GM12878 (cell line): ENCODE results near the gene MAP3K5.

Experiments used
- NFIC ChIP-seq: IDR thresholded peaks from 2 replicates; pipeline ENCODE4 v1.6.1; 2012; ENCODE audit warnings: low read depth, mild to moderate bottlenecking, inconsistent platforms, low read length, moderate library complexity
- POLR2A ChIP-seq: IDR thresholded peaks from 2 replicates; pipeline ENCODE4 v1.6.1; 2011; ENCODE audit warnings: low read depth, mild to moderate bottlenecking, low read length
- TF ChIP-seq, protein P1 (sequence below), 3 experiments: IDR thresholded peaks in 2 of 3; conservative IDR thresholded peaks in 1 of 3; 2 replicates each; pipeline ENCODE4 v1.5.1; 2011; ENCODE audit warnings: low read depth in 3 of 3, low read length in 3 of 3, mild to moderate bottlenecking in 3 of 3, control low read depth in 2 of 3, moderate library complexity in 2 of 3, inconsistent platforms in 1 of 3, mixed read lengths in 1 of 3; ENCODE audit not compliant: control insufficient read depth in 2 of 3, insufficient read depth in 1 of 3; ENCODE audit errors: extremely low read depth in 1 of 3
- TF ChIP-seq, protein P2 (sequence below): IDR thresholded peaks from 2 replicates; pipeline ENCODE4 v1.6.1; 2012; ENCODE audit warnings: low read depth, low read length, improper control_type of control experiment
- TF ChIP-seq, protein P3 (sequence below): fragments of 450-650 bp; formaldehyde crosslinking; IDR thresholded peaks from 2 replicates; pipeline ENCODE4 v1.4.0; 2022; ENCODE audit warnings: mild to moderate bottlenecking, moderate library complexity

DNA sequence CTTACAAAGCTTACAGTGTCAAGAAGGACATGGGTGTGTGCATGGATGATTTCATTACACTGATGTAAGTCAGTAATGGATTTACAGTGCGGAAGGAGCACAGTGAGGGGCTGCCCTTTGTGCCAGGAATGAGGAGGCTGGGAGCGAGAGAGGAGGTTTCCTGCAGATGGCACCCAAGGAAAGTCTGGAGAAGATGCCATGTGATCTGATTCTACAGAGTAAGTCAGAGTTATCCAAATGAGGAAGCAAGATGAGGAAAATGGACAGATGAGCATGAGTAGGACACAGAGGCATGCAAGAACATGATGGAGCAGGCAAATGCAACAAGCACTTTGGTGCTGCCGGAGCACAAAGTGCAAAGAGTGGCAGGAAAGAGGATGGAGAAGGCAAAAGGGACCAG, 271.8 kb downstream of the MAP3K5 start:
- TF ChIP-seq, protein P1, sequence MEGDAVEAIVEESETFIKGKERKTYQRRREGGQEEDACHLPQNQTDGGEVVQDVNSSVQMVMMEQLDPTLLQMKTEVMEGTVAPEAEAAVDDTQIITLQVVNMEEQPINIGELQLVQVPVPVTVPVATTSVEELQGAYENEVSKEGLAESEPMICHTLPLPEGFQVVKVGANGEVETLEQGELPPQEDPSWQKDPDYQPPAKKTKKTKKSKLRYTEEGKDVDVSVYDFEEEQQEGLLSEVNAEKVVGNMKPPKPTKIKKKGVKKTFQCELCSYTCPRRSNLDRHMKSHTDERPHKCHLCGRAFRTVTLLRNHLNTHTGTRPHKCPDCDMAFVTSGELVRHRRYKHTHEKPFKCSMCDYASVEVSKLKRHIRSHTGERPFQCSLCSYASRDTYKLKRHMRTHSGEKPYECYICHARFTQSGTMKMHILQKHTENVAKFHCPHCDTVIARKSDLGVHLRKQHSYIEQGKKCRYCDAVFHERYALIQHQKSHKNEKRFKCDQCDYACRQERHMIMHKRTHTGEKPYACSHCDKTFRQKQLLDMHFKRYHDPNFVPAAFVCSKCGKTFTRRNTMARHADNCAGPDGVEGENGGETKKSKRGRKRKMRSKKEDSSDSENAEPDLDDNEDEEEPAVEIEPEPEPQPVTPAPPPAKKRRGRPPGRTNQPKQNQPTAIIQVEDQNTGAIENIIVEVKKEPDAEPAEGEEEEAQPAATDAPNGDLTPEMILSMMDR (IDR thresholded peaks at IDR 0.05 in 2 of 3, conservative IDR thresholded peaks at IDR 0.05 in 1 of 3; ENCODE audit: control insufficient read depth in 2 of 3, extremely low read depth in 1 of 3, insufficient read depth in 1 of 3, low read depth in 3 of 3, low read length in 3 of 3): no peak
- no peak for TF ChIP-seq POLR2A
- TF ChIP-seq, protein P2, sequence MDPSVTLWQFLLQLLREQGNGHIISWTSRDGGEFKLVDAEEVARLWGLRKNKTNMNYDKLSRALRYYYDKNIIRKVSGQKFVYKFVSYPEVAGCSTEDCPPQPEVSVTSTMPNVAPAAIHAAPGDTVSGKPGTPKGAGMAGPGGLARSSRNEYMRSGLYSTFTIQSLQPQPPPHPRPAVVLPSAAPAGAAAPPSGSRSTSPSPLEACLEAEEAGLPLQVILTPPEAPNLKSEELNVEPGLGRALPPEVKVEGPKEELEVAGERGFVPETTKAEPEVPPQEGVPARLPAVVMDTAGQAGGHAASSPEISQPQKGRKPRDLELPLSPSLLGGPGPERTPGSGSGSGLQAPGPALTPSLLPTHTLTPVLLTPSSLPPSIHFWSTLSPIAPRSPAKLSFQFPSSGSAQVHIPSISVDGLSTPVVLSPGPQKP: no peak
- TF ChIP-seq, protein P3, sequence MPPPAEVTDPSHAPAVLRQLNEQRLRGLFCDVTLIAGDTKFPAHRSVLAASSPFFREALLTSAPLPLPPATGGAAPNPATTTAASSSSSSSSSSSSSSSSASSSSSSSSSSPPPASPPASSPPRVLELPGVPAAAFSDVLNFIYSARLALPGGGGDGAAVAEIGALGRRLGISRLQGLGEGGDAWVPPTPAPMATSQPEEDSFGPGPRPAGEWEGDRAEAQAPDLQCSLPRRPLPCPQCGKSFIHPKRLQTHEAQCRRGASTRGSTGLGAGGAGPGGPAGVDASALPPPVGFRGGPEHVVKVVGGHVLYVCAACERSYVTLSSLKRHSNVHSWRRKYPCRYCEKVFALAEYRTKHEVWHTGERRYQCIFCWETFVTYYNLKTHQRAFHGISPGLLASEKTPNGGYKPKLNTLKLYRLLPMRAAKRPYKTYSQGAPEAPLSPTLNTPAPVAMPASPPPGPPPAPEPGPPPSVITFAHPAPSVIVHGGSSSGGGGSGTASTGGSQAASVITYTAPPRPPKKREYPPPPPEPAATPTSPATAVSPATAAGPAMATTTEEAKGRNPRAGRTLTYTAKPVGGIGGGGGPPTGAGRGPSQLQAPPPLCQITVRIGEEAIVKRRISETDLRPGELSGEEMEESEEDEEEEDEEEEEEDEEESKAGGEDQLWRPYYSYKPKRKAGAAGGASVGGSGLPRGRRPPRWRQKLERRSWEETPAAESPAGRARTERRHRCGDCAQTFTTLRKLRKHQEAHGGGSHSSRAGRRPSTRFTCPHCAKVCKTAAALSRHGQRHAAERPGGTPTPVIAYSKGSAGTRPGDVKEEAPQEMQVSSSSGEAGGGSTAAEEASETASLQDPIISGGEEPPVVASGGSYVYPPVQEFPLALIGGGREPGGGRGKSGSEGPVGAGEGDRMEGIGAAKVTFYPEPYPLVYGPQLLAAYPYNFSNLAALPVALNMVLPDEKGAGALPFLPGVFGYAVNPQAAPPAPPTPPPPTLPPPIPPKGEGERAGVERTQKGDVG: no peak
- TF ChIP-seq NFIC: no peak
